Measurements from ENCODE around the gene FBXW5. TPM values are rescaled to one million over a fixed set of nuclear protein-coding genes. Genes with fewer than 3 reads are reported as not detected.

FBXW5 gene
- total RNA-seq, 2 donors from 2014 or later = 162 to 174 TPM

- Histone ChIP-seq H3K36me3 (no peaks in the 10 kb centered on the region), H3K9me3 (no peaks in the 10 kb centered on the region), H3K4me1 (no peaks in the 10 kb centered on the region), H3K27me3 (no peaks in the 10 kb centered on the region), H3K4me3 (no peak overlapping the region), H3K27ac (no peak overlapping the region), H3K9ac (ENCODE audit: low read depth in 2 of 2, low read length in 2 of 2) (no peak overlapping the region)
- intact Hi-C loops (cut with DNase I) = no loop called here
- no peak for TF ChIP-seq CTCF (IDR thresholded peaks at IDR 0.05)
- no peak for DNase-seq
Observed at GRCh38 chr9:136962701-136963248, 18.2 kb upstream of the FBXW5 start.

GRCh38 chr9:136962163-136962562 lies 17.6 kb upstream of the FBXW5 start:
- no peak for TF ChIP-seq CTCF (IDR thresholded peaks at IDR 0.05)
- no peak for DNase-seq
- H3K4me3 ChIP-seq = no peak overlapping the region
- no peaks in the 10 kb centered on the region for H3K36me3 ChIP-seq
- no peak overlapping the region for H3K27ac ChIP-seq
- H3K9me3 ChIP-seq = no peaks in the 10 kb centered on the region
- H3K27me3 ChIP-seq = no peaks in the 10 kb centered on the region
- no peak overlapping the region for H3K9ac ChIP-seq (ENCODE audit: low read depth in 2 of 2, low read length in 2 of 2)
- intact Hi-C loops (cut with DNase I) = no loop called here
- H3K4me1 ChIP-seq = no peaks in the 10 kb centered on the region

GRCh38 chr9:136961279-136962065 lies 16.9 kb upstream of the FBXW5 start:
- Histone ChIP-seq H3K36me3 (no peaks in the 10 kb centered on the region), H3K9me3 (no peaks in the 10 kb centered on the region), H3K27ac (no peak overlapping the region), H3K4me3 (no peak overlapping the region), H3K9ac (ENCODE audit: low read depth in 2 of 2, low read length in 2 of 2) (no peak overlapping the region), H3K4me1 (no peaks in the 10 kb centered on the region), H3K27me3 (no peaks in the 10 kb centered on the region)
- no peak for DNase-seq
- TF ChIP-seq CTCF (IDR thresholded peaks at IDR 0.05) = no peak
- intact Hi-C loops (cut with DNase I) = no loop called here

- no peak overlapping the region for H3K9ac ChIP-seq (ENCODE audit: low read depth in 2 of 2, low read length in 2 of 2)
- no peaks in the 10 kb centered on the region for H3K27me3 ChIP-seq
- H3K9me3 ChIP-seq = no peaks in the 10 kb centered on the region
- no peak for TF ChIP-seq CTCF (IDR thresholded peaks at IDR 0.05)
- intact Hi-C loops (cut with DNase I) = no loop called here
- H3K36me3 ChIP-seq = no peaks in the 10 kb centered on the region
- no peaks in the 10 kb centered on the region for H3K4me1 ChIP-seq
- H3K4me3 ChIP-seq = no peak overlapping the region
- no peak for DNase-seq
- no peak overlapping the region for H3K27ac ChIP-seq
Observed at GRCh38 chr9:136960938-136961275, 16.4 kb upstream of the FBXW5 start.

GRCh38 chr9:136960212-136960937 lies 15.8 kb upstream of the FBXW5 start:
- no peaks in the 10 kb centered on the region for H3K4me1 ChIP-seq
- H3K9me3 ChIP-seq = no peaks in the 10 kb centered on the region
- DNase-seq = no peak
- no peaks in the 10 kb centered on the region for H3K36me3 ChIP-seq
- intact Hi-C loops (cut with DNase I) = no loop called here
- no peak overlapping the region for H3K27ac ChIP-seq
- no peaks in the 10 kb centered on the region for H3K27me3 ChIP-seq
- TF ChIP-seq CTCF (IDR thresholded peaks at IDR 0.05) = no peak
- no peak overlapping the region for H3K4me3 ChIP-seq
- H3K9ac ChIP-seq (ENCODE audit: low read depth in 2 of 2, low read length in 2 of 2) = no peak overlapping the region
